ENCODE measurements around the gene EP300. TPM values are rescaled to one million over a fixed set of nuclear protein-coding genes. Genes with fewer than 3 reads are reported as not detected.

EP300 gene
- total RNA-seq, 1 donor from 2014 or later: 73.7 TPM

GRCh38 chr22:41181349-41182241, 89.2 kb downstream of the EP300 start:
- H3K27me3 ChIP-seq (ENCODE audit: low read depth): no peaks in the 10 kb centered on the region
- no peak overlapping the region for H3K4me3 ChIP-seq
- DNase-seq: no peak
- H3K36me3 ChIP-seq: peaks cover 35% of the 10 kb centered on the region
- H3K4me1 ChIP-seq: peaks cover 11% of the 10 kb centered on the region
- TF ChIP-seq CTCF (IDR thresholded peaks at IDR 0.05): no peak
- peak; percentile 80 to 84 for ATAC-seq
- no peak overlapping the region for H3K27ac ChIP-seq
- H3K9me3 ChIP-seq: no peaks in the 10 kb centered on the region
- intact Hi-C loops (cut with DNase I): no loop called here

GRCh38 chr22:41184679-41185078, 92.3 kb downstream of the EP300 start:
- Histone ChIP-seq H3K27ac (no peak overlapping the region), H3K27me3 (ENCODE audit: low read depth) (no peaks in the 10 kb centered on the region), H3K9me3 (no peaks in the 10 kb centered on the region), H3K4me3 (no peak overlapping the region), H3K4me1 (peaks cover 11% of the 10 kb centered on the region), H3K36me3 (peaks cover 7% of the 10 kb centered on the region)
- ATAC-seq (no peak), DNase-seq (no peak)
- intact Hi-C loops (cut with DNase I): no loop called here
- TF ChIP-seq CTCF (IDR thresholded peaks at IDR 0.05): no peak

- Histone ChIP-seq H3K9me3 (no peaks in the 10 kb centered on the region), H3K27me3 (ENCODE audit: low read depth) (no peaks in the 10 kb centered on the region), H3K27ac (no peak overlapping the region), H3K36me3 (no peaks in the 10 kb centered on the region), H3K4me1 (no peaks in the 10 kb centered on the region), H3K4me3 (no peak overlapping the region)
- DNase-seq (no peak), ATAC-seq (no peak)
- no peak for TF ChIP-seq CTCF (IDR thresholded peaks at IDR 0.05)
- intact Hi-C loops (cut with DNase I): no loop called here
These were observed 99.1 kb downstream of the EP300 start for GRCh38 chr22:41191467-41191866.

GRCh38 chr22:41193829-41194228, 101.4 kb downstream of the EP300 start:
- ATAC-seq (no peak), DNase-seq (no peak)
- H3K4me1 ChIP-seq: peaks cover 17% of the 10 kb centered on the region
- H3K27me3 ChIP-seq (ENCODE audit: low read depth): no peaks in the 10 kb centered on the region
- intact Hi-C loops (cut with DNase I): no loop called here
- no peak overlapping the region for H3K27ac ChIP-seq
- H3K36me3 ChIP-seq: no peaks in the 10 kb centered on the region
- no peak overlapping the region for H3K4me3 ChIP-seq
- TF ChIP-seq CTCF (IDR thresholded peaks at IDR 0.05): no peak
- no peaks in the 10 kb centered on the region for H3K9me3 ChIP-seq

- DNase-seq (peak; percentile 89), ATAC-seq (peak; percentile 94 to 95)
- TF ChIP-seq CTCF (IDR thresholded peaks at IDR 0.05): peak; percentile 10
- H3K27me3 ChIP-seq (ENCODE audit: low read depth): no peaks in the 10 kb centered on the region
- intact Hi-C loops (cut with DNase I): no loop called here
- no peaks in the 10 kb centered on the region for H3K9me3 ChIP-seq
- peak overlapping the region; percentile 77 for H3K27ac ChIP-seq
- H3K36me3 ChIP-seq: no peaks in the 10 kb centered on the region
- H3K4me3 ChIP-seq: peak overlapping the region; percentile 82
- H3K4me1 ChIP-seq: peaks cover 19% of the 10 kb centered on the region
These were observed 104.9 kb downstream of the EP300 start for GRCh38 chr22:41197038-41197972.

All from lower lobe of right lung (tissue), 2 donors.